GM23248 (cell line): ENCODE measurements around the gene CD300A.
"Not testable (repeated sequence)": the region's sequence is repeated elsewhere in the genome, so short reads cannot be mapped to it uniquely, and the experiment has no call there.

Experiments used
- EZH2 ChIP-seq: fragments of 200-600 bp; sonication (generic); IDR thresholded peaks from 2 replicates; pipeline ENCODE4 v1.6.1; 2018; ENCODE audit warnings: antibody characterized with exemption, mild to moderate bottlenecking; ENCODE audit not compliant: insufficient read depth, poor library complexity, severe bottlenecking
- EZH2phosphoT487 ChIP-seq: fragments of 200-600 bp; sonication (generic); IDR thresholded peaks from 2 replicates; pipeline ENCODE4 v1.6.1; 2018; ENCODE audit warnings: antibody characterized with exemption, moderate library complexity, mild to moderate bottlenecking, low read depth; ENCODE audit not compliant: insufficient read depth

- not testable (repeated sequence) for TF ChIP-seq EZH2phosphoT487, EZH2
These were observed 21.8 kb downstream of the CD300A start for GRCh38 chr17:74488276-74488675.
